Neuronal stem cell (in vitro differentiated cells): ENCODE measurements around the gene NALCN.

Experiments used
- DNase-seq: peaks from one replicate; pipeline ENCODE4 v3.0.0-alpha.2; 2013; ENCODE audit warnings: low spot score
- H2AFZ ChIP-seq: one replicate; pipeline ENCODE4 v1.6.1; 2013; ENCODE audit warnings: mild to moderate bottlenecking, low read length, inconsistent platforms
- H2AK5ac ChIP-seq: 2 replicates; pipeline ENCODE4 v1.6.1; 2013; ENCODE audit warnings: low read depth, mild to moderate bottlenecking, inconsistent platforms, low read length, moderate library complexity, mixed read lengths
- H2BK120ac ChIP-seq: 2 replicates; pipeline ENCODE4 v1.6.1; 2013; ENCODE audit warnings: low read depth, mild to moderate bottlenecking, inconsistent platforms, low read length, moderate library complexity, mixed read lengths
- H2BK12ac ChIP-seq: one replicate; pipeline ENCODE4 v1.6.1; 2013; ENCODE audit warnings: low read length, inconsistent platforms
- H2BK15ac ChIP-seq: 2 replicates; pipeline ENCODE4 v1.6.1; 2013; ENCODE audit warnings: mild to moderate bottlenecking, low read length, inconsistent platforms, mixed read lengths
- H2BK5ac ChIP-seq: one replicate; pipeline ENCODE4 v1.6.1; 2013; ENCODE audit warnings: inconsistent platforms, mild to moderate bottlenecking, low read length, moderate library complexity
- H3K14ac ChIP-seq: one replicate; pipeline ENCODE4 v1.6.1; 2013; ENCODE audit warnings: low read length, inconsistent platforms
- H3K18ac ChIP-seq: 2 replicates; pipeline ENCODE4 v1.6.1; 2013; ENCODE audit warnings: low read length, inconsistent platforms
- H3K23ac ChIP-seq: 2 replicates; pipeline ENCODE4 v1.6.1; 2013; ENCODE audit warnings: low read depth, mild to moderate bottlenecking, mixed read lengths, low read length, inconsistent platforms; ENCODE audit not compliant: poor library complexity
- H3K27ac ChIP-seq: replicated peaks from 3 replicates; pipeline ENCODE4 v1.5.1; 2013; ENCODE audit warnings: low read length, inconsistent platforms
- H3K27me3 ChIP-seq, 3 experiments: 2 replicates each; pipeline ENCODE4 v1.6.1; 2013; ENCODE audit warnings: low read length in 3 of 3, mild to moderate bottlenecking in 2 of 3, inconsistent platforms in 1 of 3, low read depth in 1 of 3, mixed read lengths in 1 of 3, moderate library complexity in 1 of 3; ENCODE audit not compliant: control insufficient read depth in 3 of 3, insufficient read depth in 3 of 3
- H3K36me3 ChIP-seq, 2 donors: replicated peaks in 1 of 2; 2 replicates each; pipeline ENCODE4 v1.6.1; 2013; ENCODE audit warnings: low read length in 2 of 2; ENCODE audit not compliant: control insufficient read depth in 2 of 2, insufficient read depth in 2 of 2
- H3K4ac ChIP-seq: 2 replicates; pipeline ENCODE4 v1.6.1; 2013; ENCODE audit warnings: inconsistent platforms, mild to moderate bottlenecking, low read length, moderate library complexity
- H3K4me1 ChIP-seq, 2 donors: 1 replicate in 1 of 2; 2 replicates in 1 of 2; pipeline ENCODE4 v1.6.1; 2013; ENCODE audit warnings: low read length in 2 of 2, low read depth in 1 of 2; ENCODE audit not compliant: control insufficient read depth in 2 of 2, insufficient read depth in 1 of 2
- H3K4me2 ChIP-seq: one replicate; pipeline ENCODE4 v1.6.1; 2013; ENCODE audit warnings: mild to moderate bottlenecking, low read length, inconsistent platforms; ENCODE audit not compliant: insufficient read depth, poor library complexity, severe bottlenecking
- H3K4me3 ChIP-seq, 2 donors: 2 replicates each; pipeline ENCODE4 v1.5.1; 2013; ENCODE audit warnings: low read length in 2 of 2, mild to moderate bottlenecking in 2 of 2, inconsistent platforms in 1 of 2, moderate library complexity in 1 of 2
- H3K79me1 ChIP-seq: one replicate; pipeline ENCODE4 v1.6.1; 2013; ENCODE audit warnings: low read depth, mild to moderate bottlenecking, inconsistent platforms, low read length, moderate library complexity
- H3K9ac ChIP-seq: one replicate; pipeline ENCODE4 v1.6.1; 2013; ENCODE audit warnings: mild to moderate bottlenecking, low read depth, low read length, inconsistent platforms; ENCODE audit not compliant: poor library complexity
- H3K9me3 ChIP-seq, 2 donors: replicated peaks in 1 of 2; 2 replicates each; pipeline versions ENCODE3 to v1.6.1; 2013; ENCODE audit warnings: low read length in 2 of 2, mild to moderate bottlenecking in 2 of 2, inconsistent platforms in 1 of 2, low read depth in 1 of 2, mixed read lengths in 1 of 2, moderate library complexity in 1 of 2; ENCODE audit not compliant: control insufficient read depth in 2 of 2, insufficient read depth in 1 of 2
- H4K8ac ChIP-seq: one replicate; pipeline ENCODE4 v1.6.1; 2013; ENCODE audit warnings: low read depth, mild to moderate bottlenecking, inconsistent platforms, low read length, moderate library complexity
- H4K91ac ChIP-seq: one replicate; pipeline ENCODE4 v1.6.1; 2013; ENCODE audit warnings: low read length, low read depth, mild to moderate bottlenecking, inconsistent platforms; ENCODE audit not compliant: poor library complexity
- WGBS, 2 donors: extraction: QIAGEN DNeasy Blood & Tissue Kit; methylation state at CpG; one replicate each; pipeline ENCODE4 v1.1.7; 2013; ENCODE audit warnings: missing lambda C conversion rate in 2 of 2, mixed read lengths in 1 of 2; ENCODE audit not compliant: insufficient read length in 2 of 2, insufficient replicate concordance in 1 of 2; ENCODE audit errors: extremely low coverage in 2 of 2; 5-methylcytosine and 5-hydroxymethylcytosine counted together

NALCN gene

GRCh38 chr13:101092985-101093384 lies 323.3 kb downstream of the NALCN start:
- Histone ChIP-seq H2BK12ac (no peak overlapping the region), H3K27ac (no peak overlapping the region), H2BK120ac (no peak overlapping the region), H4K8ac (no peak overlapping the region), H3K4me2 (no peak overlapping the region), H2AFZ (no peak overlapping the region), H2BK5ac (no peak overlapping the region), H2AK5ac (no peak overlapping the region), H3K79me1 (no peaks in the 10 kb centered on the region), H3K23ac (no peak overlapping the region), H3K27me3 (no peaks in the 10 kb centered on the region), H3K9ac (no peak overlapping the region), H3K18ac (no peak overlapping the region), H3K4me1 (peaks cover 0 to 2% of the 10 kb centered on the region in 2 donors), H3K36me3 (no peaks in the 10 kb centered on the region), H4K91ac (no peak overlapping the region), H3K4me3 (no peak overlapping the region), H2BK15ac (no peak overlapping the region), H3K4ac (no peak overlapping the region), H3K14ac (no peak overlapping the region), H3K9me3 (no peaks in the 10 kb centered on the region)
- no peak for DNase-seq

GRCh38 chr13:101090287-101090686 lies 326.0 kb downstream of the NALCN start:
- Histone ChIP-seq H4K8ac (no peak overlapping the region), H3K23ac (no peak overlapping the region), H3K9ac (no peak overlapping the region), H3K4me1 (peaks cover 0 to 2% of the 10 kb centered on the region in 2 donors), H3K27me3 (no peaks in the 10 kb centered on the region), H3K79me1 (no peaks in the 10 kb centered on the region), H3K4ac (no peak overlapping the region), H3K36me3 (no peaks in the 10 kb centered on the region), H2BK12ac (no peak overlapping the region), H2BK120ac (no peak overlapping the region), H3K4me2 (no peak overlapping the region), H3K27ac (no peak overlapping the region), H2BK5ac (no peak overlapping the region), H3K18ac (no peak overlapping the region), H3K14ac (no peak overlapping the region), H2BK15ac (no peak overlapping the region), H2AFZ (no peak overlapping the region), H4K91ac (no peak overlapping the region), H3K4me3 (no peak overlapping the region), H3K9me3 (no peaks in the 10 kb centered on the region), H2AK5ac (no peak overlapping the region)
- no CpG with 5 or more reads among the region's 4 CpGs for WGBS, 2 donors
- DNase-seq = no peak

GRCh38 chr13:101085551-101085950 lies 330.8 kb downstream of the NALCN start:
- no CpG with 5 or more reads among the region's 2 CpGs for WGBS, 2 donors
- Histone ChIP-seq H3K9ac (no peak overlapping the region), H3K27ac (no peak overlapping the region), H2AK5ac (no peak overlapping the region), H2BK15ac (no peak overlapping the region), H3K4me1 (peaks cover 0 to 2% of the 10 kb centered on the region in 2 donors), H3K36me3 (no peaks in the 10 kb centered on the region), H3K4ac (no peak overlapping the region), H3K14ac (no peak overlapping the region), H3K79me1 (no peaks in the 10 kb centered on the region), H3K18ac (no peak overlapping the region), H3K23ac (no peak overlapping the region), H2BK120ac (no peak overlapping the region), H2BK5ac (no peak overlapping the region), H4K91ac (no peak overlapping the region), H3K4me2 (no peak overlapping the region), H3K27me3 (no peaks in the 10 kb centered on the region), H4K8ac (no peak overlapping the region), H3K9me3 (no peaks in the 10 kb centered on the region), H3K4me3 (no peak overlapping the region), H2BK12ac (no peak overlapping the region), H2AFZ (no peak overlapping the region)
- DNase-seq = no peak

GRCh38 chr13:101082441-101082840 lies 333.9 kb downstream of the NALCN start:
- Histone ChIP-seq H3K9ac (no peak overlapping the region), H3K36me3 (no peaks in the 10 kb centered on the region), H2BK15ac (no peak overlapping the region), H3K4me3 (no peak overlapping the region), H3K23ac (no peak overlapping the region), H3K79me1 (no peaks in the 10 kb centered on the region), H2BK5ac (no peak overlapping the region), H3K27ac (no peak overlapping the region), H3K4me1 (no peaks in the 10 kb centered on the region), H4K91ac (no peak overlapping the region), H2AK5ac (no peak overlapping the region), H2AFZ (no peak overlapping the region), H3K14ac (no peak overlapping the region), H3K4me2 (no peak overlapping the region), H2BK120ac (no peak overlapping the region), H4K8ac (no peak overlapping the region), H3K9me3 (peaks cover 2 to 6% of the 10 kb centered on the region in 2 donors), H3K27me3 (no peaks in the 10 kb centered on the region), H3K4ac (no peak overlapping the region), H2BK12ac (no peak overlapping the region), H3K18ac (no peak overlapping the region)
- DNase-seq = no peak
- WGBS, 2 donors = no CpG with 5 or more reads among the region's 5 CpGs
